ENCODE measurements around the gene MCTP1. TPM values are rescaled to one million over a fixed set of nuclear protein-coding genes. Genes with fewer than 3 reads are reported as not detected.
A peak's percentile ranks its signal among the peaks of the same experiment; 100 is the strongest.

MCTP1 gene
- total RNA-seq, 1 experiment from 2014 or later: 5.6 TPM

- DNase-seq (ENCODE audit: low spot score): no peak
- CTCF ChIA-PET: interaction anchor here (1.0 kb wide), 2 partner anchors 18 to 96 kb away, joined by 3 read pairs; no protein-coding TSS in a partner anchor
- ATAC-seq: peak; percentile 86
Measured at GRCh38 chr5:95081982-95082381, 202.9 kb downstream of the MCTP1 start.

GRCh38 chr5:95081500-95081960 lies 203.4 kb downstream of the MCTP1 start:
- POLR2A ChIA-PET: interaction anchor here (0.7 kb wide), 1 partner anchor 12 kb away, joined by 3 read pairs; no protein-coding TSS in a partner anchor
- Mint-ChIP-seq H3K27ac (peak overlapping the region; percentile 83), H3K36me3 (no peaks in the 10 kb centered on the region), H3K9me3 (no peaks in the 10 kb centered on the region), H3K4me3 (peak overlapping the region; percentile 32), H3K4me1 (peaks cover 31% of the 10 kb centered on the region), H3K27me3 (ENCODE audit: low read depth) (no peaks in the 10 kb centered on the region)
- ATAC-seq (peak; percentile 74), DNase-seq (ENCODE audit: low spot score) (no peak)
- CTCF ChIA-PET: interaction anchor here (1.0 kb wide), 2 partner anchors 18 to 97 kb away, joined by 3 read pairs; no protein-coding TSS in a partner anchor
- TF ChIP-seq TEAD4 (CRISPR knock-in tag; IDR thresholded peaks at IDR 0.05) (no peak), CTCF (IDR thresholded peaks at IDR 0.05) (no peak), GTF2I (CRISPR knock-in tag; conservative IDR thresholded peaks at IDR 0.05) (no peak), HMGA2 (CRISPR knock-in tag; IDR thresholded peaks at IDR 0.05) (no peak), ATF6 (CRISPR knock-in tag; IDR thresholded peaks at IDR 0.05) (no peak), ZNF512 (CRISPR knock-in tag; IDR thresholded peaks at IDR 0.05; ENCODE audit: borderline replicate concordance) (no peak), ZBTB21 (CRISPR knock-in tag; IDR thresholded peaks at IDR 0.05; ENCODE audit: borderline replicate concordance) (no peak), HMGXB4 (CRISPR knock-in tag; IDR thresholded peaks at IDR 0.05) (no peak), ATF3 (CRISPR knock-in tag; conservative IDR thresholded peaks at IDR 0.05) (no peak), SOX15 (CRISPR knock-in tag; IDR thresholded peaks at IDR 0.05) (no peak), MYBL2 (CRISPR knock-in tag; IDR thresholded peaks at IDR 0.05) (no peak), ZNF121 (CRISPR knock-in tag; IDR thresholded peaks at IDR 0.05) (no peak)

More at GRCh38 chr5:95081982-95082381, 202.9 kb downstream of the MCTP1 start:
- POLR2A ChIA-PET: interaction anchor here (0.7 kb wide), 1 partner anchor 13 kb away, joined by 3 read pairs; no protein-coding TSS in a partner anchor
- H3K27me3 Mint-ChIP-seq (ENCODE audit: low read depth): no peaks in the 10 kb centered on the region
- no peaks in the 10 kb centered on the region for H3K9me3 Mint-ChIP-seq
- H3K4me3 Mint-ChIP-seq: peak overlapping the region; percentile 32
- TF ChIP-seq CBFB (CRISPR knock-in tag; IDR thresholded peaks at IDR 0.05; ENCODE audit: low read depth) (no peak), E2F5 (CRISPR knock-in tag; IDR thresholded peaks at IDR 0.05) (no peak), ZBTB21 (CRISPR knock-in tag; IDR thresholded peaks at IDR 0.05; ENCODE audit: borderline replicate concordance) (no peak), RELA (CRISPR knock-in tag; IDR thresholded peaks at IDR 0.05; ENCODE audit: borderline replicate concordance) (no peak), RORB (CRISPR knock-in tag; IDR thresholded peaks at IDR 0.05) (no peak), FOXP1 (CRISPR knock-in tag; IDR thresholded peaks at IDR 0.05; ENCODE audit: borderline replicate concordance) (no peak), ETV6 (CRISPR knock-in tag; IDR thresholded peaks at IDR 0.05) (no peak), PRRX2 (CRISPR knock-in tag; IDR thresholded peaks at IDR 0.05) (no peak), ESRRA (CRISPR knock-in tag; IDR thresholded peaks at IDR 0.05; ENCODE audit: borderline replicate concordance) (no peak), ZNF121 (CRISPR knock-in tag; IDR thresholded peaks at IDR 0.05) (no peak), EMX1 (CRISPR knock-in tag; IDR thresholded peaks at IDR 0.05) (no peak), ZNF671 (CRISPR knock-in tag; IDR thresholded peaks at IDR 0.05) (no peak), TEAD1 (CRISPR knock-in tag; IDR thresholded peaks at IDR 0.05) (no peak), NR3C1 (CRISPR knock-in tag; conservative IDR thresholded peaks at IDR 0.05; ENCODE audit: low read depth) (no peak), CTCF (IDR thresholded peaks at IDR 0.05) (no peak), TP53 (CRISPR knock-in tag; IDR thresholded peaks at IDR 0.05) (no peak), ZNF138 (CRISPR knock-in tag; conservative IDR thresholded peaks at IDR 0.05) (no peak), TCF7 (CRISPR knock-in tag; IDR thresholded peaks at IDR 0.05; ENCODE audit: low read depth) (no peak)
- peaks cover 31% of the 10 kb centered on the region for H3K4me1 Mint-ChIP-seq
- H3K36me3 Mint-ChIP-seq: no peaks in the 10 kb centered on the region
- peak overlapping the region; percentile 83 for H3K27ac Mint-ChIP-seq

All from WTC11 (cell line).